CMK (cell line): Measurements from ENCODE around the gene CACNA2D3.
"Not testable (repeated sequence)": the region's sequence is repeated elsewhere in the genome, so short reads cannot be mapped to it uniquely, and the experiment has no call there.

ENCODE experiments used
- DNase-seq: peaks from one replicate; pipeline ENCODE4 v3.0.0-alpha.2; 2010; ENCODE audit warnings: low read depth

The CACNA2D3 gene

GRCh38 chr3:54631516-54632325 lies 509.4 kb downstream of the CACNA2D3 start:
- DNase-seq, result no peak

GRCh38 chr3:54632326-54632665 lies 509.9 kb downstream of the CACNA2D3 start:
- no peak for DNase-seq

GRCh38 chr3:54632834-54633233 lies 510.5 kb downstream of the CACNA2D3 start:
- DNase-seq, result no peak

DNA sequence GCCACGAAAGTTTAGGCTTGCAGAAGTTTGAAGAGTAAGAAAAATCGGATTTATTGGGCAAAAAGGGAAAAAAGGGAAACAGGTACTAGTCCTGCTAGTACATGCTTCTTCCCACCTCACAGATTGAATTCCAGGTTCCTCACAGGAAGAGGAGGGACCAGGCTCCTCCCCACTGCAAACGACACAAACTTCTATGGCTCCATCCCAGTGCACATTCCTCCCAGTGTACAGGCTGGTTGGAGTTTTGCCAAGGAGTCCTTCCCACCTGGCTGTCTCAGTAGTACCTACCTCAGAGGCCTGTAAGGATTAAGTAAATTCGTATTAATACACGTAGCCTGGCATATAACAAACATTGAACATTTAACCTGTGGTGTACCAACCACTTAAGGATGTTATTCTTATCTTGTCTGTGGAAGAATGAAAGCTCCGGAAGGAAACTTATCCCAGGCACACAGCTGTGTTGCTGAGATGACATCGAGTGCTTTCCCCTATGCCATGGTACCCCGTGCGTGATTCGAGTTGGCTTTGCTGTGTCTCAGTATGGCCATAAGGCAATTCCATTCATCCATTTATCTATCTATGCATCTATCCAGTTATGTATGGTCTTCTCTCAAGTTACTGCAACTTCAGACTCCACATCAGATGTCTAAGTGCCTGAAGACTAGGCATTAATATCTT lies 511.2 kb downstream of the CACNA2D3 start:
- DNase-seq, result no peak

GRCh38 chr3:54634122-54634469 lies 511.7 kb downstream of the CACNA2D3 start:
- DNase-seq, result no peak

DNA sequence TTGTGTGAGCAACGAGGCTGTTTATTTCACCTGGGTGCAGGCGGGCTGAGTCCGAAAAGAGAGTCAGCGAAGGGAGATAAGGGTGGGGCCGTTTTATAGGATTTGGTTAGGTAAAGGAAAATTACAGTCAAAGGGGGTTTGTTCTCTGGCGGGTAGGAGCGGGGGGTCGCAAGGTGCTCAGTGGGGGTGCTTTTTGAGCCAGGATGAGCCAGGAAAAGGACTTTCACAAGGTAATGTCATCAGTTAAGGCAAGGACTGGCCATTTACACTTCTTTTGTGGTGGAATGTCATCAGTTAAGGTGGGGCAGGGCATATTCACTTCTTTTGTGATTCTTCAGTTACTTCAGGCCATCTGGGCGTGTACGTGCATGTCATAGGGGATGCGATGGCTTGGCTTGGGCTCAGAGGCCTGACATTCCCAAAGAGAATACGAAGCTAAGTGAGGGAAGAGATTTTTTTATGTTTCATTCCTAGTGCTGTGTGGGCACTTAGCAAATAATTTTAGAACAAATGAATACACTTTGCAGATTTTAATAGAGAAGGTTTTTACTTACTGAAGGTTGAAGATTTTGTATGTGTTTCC lies 517.5 kb downstream of the CACNA2D3 start:
- DNase-seq, result not testable (repeated sequence)

GRCh38 chr3:54641226-54642014 lies 519.1 kb downstream of the CACNA2D3 start:
- DNase-seq, result no peak

DNA sequence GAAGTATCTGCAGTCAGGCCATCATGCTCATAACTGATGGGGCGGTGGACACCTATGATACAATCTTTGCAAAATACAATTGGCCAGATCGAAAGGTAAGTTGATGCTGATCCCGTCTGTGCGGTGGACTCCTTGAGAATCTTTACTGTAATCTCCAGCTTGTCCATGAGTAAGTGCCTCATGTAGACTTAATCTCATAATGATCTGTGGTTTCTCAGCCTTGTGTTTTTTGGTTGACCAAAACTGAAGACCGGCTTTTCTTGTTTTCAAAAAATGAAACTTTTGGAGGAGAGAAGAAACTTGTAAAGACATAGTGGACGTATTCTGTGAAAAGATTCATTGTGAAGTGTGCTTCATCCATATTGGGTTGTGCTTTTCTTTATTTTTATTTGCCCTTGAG lies 519.8 kb downstream of the CACNA2D3 start:
- no peak for DNase-seq

GRCh38 chr3:54647721-54648120 lies 525.4 kb downstream of the CACNA2D3 start:
- no peak for DNase-seq

DNA sequence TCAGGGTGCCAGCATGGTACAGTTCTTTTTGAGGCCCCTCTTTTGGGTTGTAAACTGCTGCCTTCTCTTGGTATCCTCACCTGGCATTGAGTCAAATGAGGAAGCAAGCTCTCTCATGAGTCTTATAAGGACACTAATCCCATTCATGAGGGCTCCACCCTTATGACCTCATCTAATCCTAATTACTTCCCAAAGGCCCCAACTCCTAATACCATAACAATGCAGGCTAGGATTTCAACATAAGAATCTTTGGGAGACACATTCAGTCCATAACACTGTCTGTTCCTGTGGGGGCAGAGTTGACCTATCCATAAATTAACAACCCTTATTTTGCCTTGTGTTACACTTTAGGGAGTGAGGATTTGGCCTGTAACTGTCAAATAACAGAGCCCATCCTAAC lies 527.2 kb downstream of the CACNA2D3 start:
- no peak for DNase-seq

- no peak for DNase-seq
Observed at GRCh38 chr3:54653456-54654195, 531.3 kb downstream of the CACNA2D3 start.

- DNase-seq, result no peak
Observed at GRCh38 chr3:54654776-54655175, 532.4 kb downstream of the CACNA2D3 start.

DNA sequence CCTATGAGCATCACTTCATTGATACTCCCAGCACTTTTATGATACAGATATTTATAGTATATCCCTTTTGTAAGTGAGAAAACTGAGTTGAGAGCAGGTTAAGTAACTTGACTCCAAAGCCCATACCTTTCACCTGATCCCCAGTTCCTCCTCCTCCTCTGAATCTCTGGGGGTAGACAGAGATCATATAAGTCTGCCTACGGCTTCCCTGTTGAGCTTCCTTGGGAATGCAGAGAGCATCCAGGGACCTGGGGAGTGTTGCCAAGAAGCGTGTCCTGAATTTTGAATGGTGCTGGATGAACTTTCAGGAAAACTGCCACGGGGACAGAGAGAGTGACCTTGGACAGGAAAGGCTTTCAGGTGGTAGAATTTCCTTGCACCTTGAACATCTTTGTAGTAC lies 537.0 kb downstream of the CACNA2D3 start:
- DNase-seq, result no peak

GRCh38 chr3:54660714-54661132 lies 538.4 kb downstream of the CACNA2D3 start:
- no peak for DNase-seq

- DNase-seq, result no peak
Observed at GRCh38 chr3:54661151-54661550, 538.8 kb downstream of the CACNA2D3 start.

DNA sequence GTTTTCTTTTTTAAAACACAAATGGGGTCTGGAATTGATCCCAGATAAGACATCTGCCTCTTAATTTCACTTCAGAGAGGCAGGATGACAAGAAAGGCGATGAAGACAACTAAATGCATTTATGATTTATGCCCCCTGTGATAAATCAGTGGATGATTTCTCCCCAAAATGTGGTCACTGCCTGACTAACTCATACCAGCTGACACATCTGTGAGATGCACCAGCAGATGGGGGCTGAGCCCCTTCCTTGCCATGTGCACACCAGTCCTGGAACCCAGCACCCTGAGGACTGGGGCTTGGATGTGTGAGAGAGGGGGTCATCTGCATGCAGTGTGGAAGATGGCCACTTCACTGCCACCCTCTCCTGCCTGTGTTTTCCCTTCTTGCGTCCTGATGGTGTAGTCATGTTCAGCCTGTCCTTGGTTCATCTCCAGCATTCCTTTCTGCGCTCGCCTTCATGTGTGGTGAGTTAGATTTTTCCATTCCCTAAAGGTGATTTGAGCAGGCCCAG lies 541.2 kb downstream of the CACNA2D3 start:
- DNase-seq, result no peak

DNA sequence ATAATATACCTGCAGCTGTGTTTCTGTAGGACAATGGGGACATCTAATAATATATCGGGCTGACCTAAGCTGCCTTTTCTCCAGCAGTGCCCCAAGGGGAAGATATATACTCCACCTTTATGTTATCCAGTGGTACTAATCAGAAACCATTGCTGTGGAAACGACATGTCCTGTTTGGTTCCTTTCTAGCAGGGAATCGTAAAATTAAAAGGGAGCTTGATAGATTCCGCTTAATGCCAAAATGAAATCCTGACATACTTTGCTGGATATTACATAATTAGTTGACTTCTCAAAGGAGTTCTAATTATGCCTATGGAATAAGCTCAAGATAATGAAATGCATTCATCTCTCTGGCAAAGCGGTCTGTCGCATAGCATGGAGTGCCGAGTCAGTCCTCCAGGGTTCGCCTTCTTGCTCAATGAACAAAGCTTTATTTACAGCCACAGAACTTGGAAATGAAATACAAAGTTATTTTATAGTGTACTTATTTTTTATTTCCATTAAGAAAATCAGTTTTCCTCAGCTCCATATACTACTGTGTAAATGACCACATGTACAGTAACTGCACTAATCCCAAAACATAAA lies 542.8 kb downstream of the CACNA2D3 start:
- DNase-seq, result no peak

GRCh38 chr3:54668236-54668635 lies 545.9 kb downstream of the CACNA2D3 start:
- DNase-seq, result no peak

- DNase-seq, result no peak
Observed at GRCh38 chr3:54670201-54671000, 548.0 kb downstream of the CACNA2D3 start.

- no peak for DNase-seq
Observed at GRCh38 chr3:54671511-54671910, 549.2 kb downstream of the CACNA2D3 start.
